HEK293T (cell line): ENCODE data around the gene PTPN13.

Experiments used
- CTCF ChIA-PET: fragments of 350-600 bp; formaldehyde crosslinking; extraction: SDS; loops from one replicate; lab custom pipeline; 2021; ENCODE audit warnings: antibody characterized with exemption, inconsistent platforms; lab: Yijun Ruan, JAX
- POLR2A ChIA-PET: fragments of 350-600 bp; formaldehyde crosslinking; extraction: SDS; loops from one replicate; lab custom pipeline; 2020; ENCODE audit warnings: antibody characterized with exemption, inconsistent platforms; lab: Yijun Ruan, JAX
- DNase-seq: peaks from one replicate; pipeline ENCODE4 v3.0.0; 2012; ENCODE audit warnings: mixed read lengths; ENCODE audit errors: extremely low spot score
- ARNT ChIP-seq: fragments of 450-650 bp; IDR thresholded peaks from 2 replicates; pipeline ENCODE4 v1.6.1; 2017; ENCODE audit warnings: mild to moderate bottlenecking
- BHLHE40 ChIP-seq: fragments of 450-650 bp; IDR thresholded peaks from 2 replicates; pipeline ENCODE4 v1.6.1; 2016; ENCODE audit warnings: mild to moderate bottlenecking, moderate library complexity, borderline replicate concordance
- CTBP1 ChIP-seq: fragments of 450-650 bp; IDR thresholded peaks from 2 replicates; pipeline ENCODE4 v1.6.1; 2016; ENCODE audit warnings: borderline replicate concordance
- ELF4 ChIP-seq: fragments of 450-650 bp; IDR thresholded peaks from 2 replicates; pipeline ENCODE4 v1.6.1; 2017; ENCODE audit warnings: antibody characterized with exemption
- FOXA1 ChIP-seq: fragments of 450-650 bp; IDR thresholded peaks from 2 replicates; pipeline ENCODE4 v1.6.1; 2016; ENCODE audit warnings: mild to moderate bottlenecking
- FOXK2 ChIP-seq: fragments of 450-650 bp; IDR thresholded peaks from 2 replicates; pipeline ENCODE4 v1.6.1; 2016; ENCODE audit warnings: mild to moderate bottlenecking
- FOXM1 ChIP-seq: fragments of 450-650 bp; IDR thresholded peaks from 2 replicates; pipeline ENCODE4 v1.6.1; 2017; ENCODE audit warnings: mild to moderate bottlenecking, borderline replicate concordance
- HDGF ChIP-seq: fragments of 450-650 bp; IDR thresholded peaks from 2 replicates; pipeline ENCODE4 v1.6.1; 2017; ENCODE audit warnings: antibody characterized with exemption, borderline replicate concordance
- L3MBTL2 ChIP-seq: fragments of 450-650 bp; conservative IDR thresholded peaks from 2 replicates; pipeline ENCODE4 v1.6.1; 2016; ENCODE audit warnings: mild to moderate bottlenecking
- LEF1 ChIP-seq: fragments of 450-650 bp; IDR thresholded peaks from 2 replicates; pipeline ENCODE4 v1.6.1; 2017; ENCODE audit warnings: mild to moderate bottlenecking, borderline replicate concordance
- NFRKB ChIP-seq: fragments of 450-650 bp; IDR thresholded peaks from 2 replicates; pipeline ENCODE4 v1.6.1; 2016; ENCODE audit warnings: mild to moderate bottlenecking, moderate library complexity
- SP1 ChIP-seq: fragments of 450-650 bp; IDR thresholded peaks from 2 replicates; pipeline ENCODE4 v1.6.1; 2017
- SUZ12 ChIP-seq: fragments of 450-650 bp; IDR thresholded peaks from 2 replicates; pipeline ENCODE4 v1.6.1; 2016; ENCODE audit warnings: mild to moderate bottlenecking
- TARDBP ChIP-seq: fragments of 450-650 bp; IDR thresholded peaks from 2 replicates; pipeline ENCODE4 v1.6.1; 2016
- ZNF384 ChIP-seq: fragments of 450-650 bp; IDR thresholded peaks from 2 replicates; pipeline ENCODE4 v1.6.1; 2016
- TF ChIP-seq, protein P1 (sequence below): fragments of 450-650 bp; IDR thresholded peaks from 2 replicates; pipeline ENCODE4 v1.6.1; 2016

Gene PTPN13

DNA sequence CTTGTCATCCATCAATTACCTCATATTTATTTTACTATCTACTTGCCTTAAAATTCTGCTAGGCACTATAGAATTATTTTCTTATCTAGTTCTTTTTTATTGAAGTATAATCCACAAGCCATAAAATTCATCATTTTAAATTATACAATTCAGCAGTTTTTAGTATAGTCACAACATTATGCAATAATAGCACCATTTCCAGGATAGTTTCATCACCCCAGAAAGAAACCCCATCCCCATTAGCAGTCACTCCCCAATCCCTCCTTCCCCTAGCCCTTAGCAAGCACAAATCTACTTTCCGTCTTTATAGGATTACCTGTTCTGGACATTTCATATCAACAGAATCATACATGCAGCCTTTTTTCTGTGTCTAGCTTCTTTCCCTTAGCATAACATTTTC is 239.5 kb downstream of the PTPN13 start:
- DNase-seq: no peak
- TF ChIP-seq CTBP1 (no peak), ARNT (no peak), FOXM1 (no peak), HDGF (no peak), ZNF384 (no peak), FOXK2 (no peak), ELF4 (no peak), FOXA1 (no peak), SUZ12 (no peak), NFRKB (no peak)
- TF ChIP-seq, protein P1, sequence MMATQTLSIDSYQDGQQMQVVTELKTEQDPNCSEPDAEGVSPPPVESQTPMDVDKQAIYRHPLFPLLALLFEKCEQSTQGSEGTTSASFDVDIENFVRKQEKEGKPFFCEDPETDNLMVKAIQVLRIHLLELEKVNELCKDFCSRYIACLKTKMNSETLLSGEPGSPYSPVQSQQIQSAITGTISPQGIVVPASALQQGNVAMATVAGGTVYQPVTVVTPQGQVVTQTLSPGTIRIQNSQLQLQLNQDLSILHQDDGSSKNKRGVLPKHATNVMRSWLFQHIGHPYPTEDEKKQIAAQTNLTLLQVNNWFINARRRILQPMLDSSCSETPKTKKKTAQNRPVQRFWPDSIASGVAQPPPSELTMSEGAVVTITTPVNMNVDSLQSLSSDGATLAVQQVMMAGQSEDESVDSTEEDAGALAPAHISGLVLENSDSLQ: no peak
- CTCF ChIA-PET: interaction anchor here (1.0 kb wide), 1 partner anchor 25 kb away, joined by 3 read pairs; no protein-coding TSS in a partner anchor
- POLR2A ChIA-PET: no interaction called here

GRCh38 chr4:86834901-86835300 is 240.8 kb downstream of the PTPN13 start:
- CTCF ChIA-PET: no interaction called here
- DNase-seq: no peak
- POLR2A ChIA-PET: no interaction called here
- no peak for TF ChIP-seq L3MBTL2
- no peak for TF ChIP-seq TARDBP
- no peak for TF ChIP-seq HDGF
- no peak for TF ChIP-seq LEF1
- TF ChIP-seq FOXA1: no peak
- TF ChIP-seq BHLHE40: no peak
- no peak for TF ChIP-seq CTBP1
- TF ChIP-seq FOXM1: no peak
- no peak for TF ChIP-seq FOXK2
- TF ChIP-seq ZNF384: no peak
- TF ChIP-seq ELF4: no peak
- TF ChIP-seq NFRKB: no peak
- TF ChIP-seq ARNT: no peak
- no peak for TF ChIP-seq SP1
- no peak for TF ChIP-seq SUZ12
- TF ChIP-seq, protein P1: no peak

DNA sequence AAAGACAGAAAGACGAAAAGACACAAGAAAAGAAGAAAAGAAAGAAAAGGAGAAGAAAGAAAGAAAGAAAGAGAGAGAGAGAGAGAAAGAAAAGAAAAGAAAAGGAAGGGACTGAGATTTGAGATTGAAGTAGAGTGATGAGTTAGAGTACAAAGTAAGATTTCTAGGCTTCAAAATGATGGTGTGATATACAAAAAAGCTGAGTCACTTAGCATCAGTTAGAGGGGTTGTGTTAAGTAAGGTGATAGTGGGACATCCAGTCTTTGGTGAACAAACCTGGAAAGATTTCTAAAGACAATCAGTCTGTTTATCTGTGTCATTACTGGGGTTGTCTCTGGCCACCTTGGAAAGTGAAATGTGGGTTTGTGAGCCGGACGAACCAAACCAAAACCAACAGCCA is 241.6 kb downstream of the PTPN13 start:
- ChIA-PET POLR2A (no interaction called here), CTCF (no interaction called here)
- DNase-seq: no peak
- TF ChIP-seq ZNF384 (no peak), FOXM1 (no peak), L3MBTL2 (no peak), CTBP1 (no peak), SUZ12 (no peak), ELF4 (no peak), HDGF (no peak), FOXK2 (no peak), FOXA1 (no peak), BHLHE40 (no peak), TARDBP (no peak), ARNT (no peak), NFRKB (no peak), LEF1 (no peak), SP1 (no peak)
- TF ChIP-seq, protein P1: no peak

- no peak for DNase-seq
- TF ChIP-seq, protein P1: peak; percentile 48
- TF ChIP-seq TARDBP: no peak
- POLR2A ChIA-PET: no interaction called here
- CTCF ChIA-PET: no interaction called here
Observed at GRCh38 chr4:86837691-86838503, 243.8 kb downstream of the PTPN13 start.

- ChIA-PET CTCF (interaction anchor here (0.7 kb wide), 1 partner anchor 9 kb away, joined by 3 read pairs; no protein-coding TSS in a partner anchor), POLR2A (no interaction called here)
- DNase-seq: no peak
- no peak for TF ChIP-seq NFRKB
- TF ChIP-seq SP1: no peak
- TF ChIP-seq L3MBTL2: no peak
- TF ChIP-seq SUZ12: no peak
- no peak for TF ChIP-seq CTBP1
- TF ChIP-seq BHLHE40: no peak
- TF ChIP-seq HDGF: no peak
- TF ChIP-seq FOXK2: no peak
- TF ChIP-seq ARNT: no peak
- TF ChIP-seq, protein P1: no peak
- TF ChIP-seq FOXM1: no peak
- TF ChIP-seq FOXA1: no peak
- TF ChIP-seq ELF4: no peak
- TF ChIP-seq TARDBP: no peak
- TF ChIP-seq ZNF384: no peak
- no peak for TF ChIP-seq LEF1
Observed at GRCh38 chr4:86840858-86841257, 246.7 kb downstream of the PTPN13 start.
